Activated T-cell treated with anti-CD3 and anti-CD28 coated beads for 48 hours (primary cell): ENCODE measurements around the gene MAST3.

Experiments
- DNase-seq: peaks from one replicate; pipeline ENCODE4 v3.0.0-alpha.2; 2020; ENCODE audit warnings: low read depth

Gene MAST3

DNA sequence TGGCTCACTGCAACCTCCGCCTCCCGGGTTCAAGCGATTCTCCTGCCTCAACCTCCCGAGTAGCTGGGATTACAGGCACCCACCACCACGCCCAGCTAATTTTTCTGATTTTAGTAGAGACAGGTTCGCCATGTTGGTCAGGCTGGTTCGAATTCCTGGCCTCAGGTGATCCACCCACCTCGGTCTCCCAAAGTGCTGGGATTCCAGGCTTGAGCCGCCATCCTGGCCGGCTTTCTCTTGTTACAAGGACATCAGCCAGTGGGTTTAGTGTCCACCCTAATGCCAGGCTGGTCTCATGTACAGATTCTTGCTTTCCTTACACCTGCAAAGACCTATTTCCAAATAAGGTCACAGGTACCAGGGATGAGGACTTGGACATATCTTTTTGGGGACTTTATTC, 62.2 kb downstream of the MAST3 start:
- DNase-seq, result no peak

DNA sequence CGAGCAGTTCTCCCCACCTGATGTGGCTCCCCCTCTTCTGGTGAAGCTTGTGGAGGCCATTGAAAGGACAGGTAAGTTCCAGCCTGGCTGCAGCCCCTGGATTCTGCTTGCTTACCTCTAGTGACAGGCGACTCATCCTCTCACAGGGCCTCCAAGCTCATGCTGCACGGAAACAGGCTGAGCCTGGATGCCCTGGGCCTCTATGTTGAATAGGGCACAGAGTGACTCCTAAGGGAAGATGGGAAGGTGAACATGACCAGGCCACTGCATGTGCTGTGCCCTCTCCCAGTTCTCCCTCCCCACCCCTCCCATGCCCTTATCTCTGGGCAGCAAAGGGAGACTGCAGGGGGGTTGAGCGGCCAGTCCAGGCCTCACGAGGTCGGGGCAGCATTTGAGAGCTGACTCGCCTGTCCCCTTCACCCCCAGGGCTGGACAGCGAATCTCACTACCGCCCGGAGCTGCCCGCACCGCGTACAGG, 63.0 kb downstream of the MAST3 start:
- DNase-seq, result no peak

DNA sequence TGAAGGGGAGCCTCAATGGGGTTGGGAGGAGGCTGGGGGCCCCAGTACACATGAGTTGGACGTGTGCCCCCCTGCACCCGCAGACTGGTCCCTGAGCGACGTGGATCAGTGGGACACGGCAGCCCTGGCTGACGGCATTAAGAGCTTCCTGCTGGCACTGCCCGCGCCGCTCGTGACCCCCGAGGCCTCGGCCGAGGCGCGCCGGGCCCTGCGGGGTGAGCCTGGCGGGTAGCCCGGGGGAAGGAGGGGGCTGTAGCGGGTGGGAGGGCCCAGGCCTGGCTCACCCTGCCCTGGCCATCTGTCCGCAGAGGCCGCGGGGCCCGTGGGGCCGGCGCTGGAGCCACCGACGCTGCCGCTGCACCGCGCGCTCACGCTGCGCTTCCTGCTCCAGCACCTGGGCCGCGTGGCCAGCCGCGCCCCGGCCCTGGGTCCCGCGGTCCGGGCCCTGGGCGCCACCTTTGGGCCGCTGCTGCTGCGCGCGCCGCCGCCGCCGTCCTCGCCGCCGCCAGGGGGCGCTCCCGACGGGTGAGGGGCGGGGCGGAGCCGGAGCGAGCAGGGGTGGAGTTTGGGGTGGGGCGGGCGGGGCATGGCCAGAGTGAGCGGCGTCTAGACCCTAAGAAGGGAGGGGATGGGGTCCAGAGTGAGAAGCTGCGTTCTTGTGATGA, 63.5 kb downstream of the MAST3 start:
- DNase-seq, result peak; percentile 82

DNA sequence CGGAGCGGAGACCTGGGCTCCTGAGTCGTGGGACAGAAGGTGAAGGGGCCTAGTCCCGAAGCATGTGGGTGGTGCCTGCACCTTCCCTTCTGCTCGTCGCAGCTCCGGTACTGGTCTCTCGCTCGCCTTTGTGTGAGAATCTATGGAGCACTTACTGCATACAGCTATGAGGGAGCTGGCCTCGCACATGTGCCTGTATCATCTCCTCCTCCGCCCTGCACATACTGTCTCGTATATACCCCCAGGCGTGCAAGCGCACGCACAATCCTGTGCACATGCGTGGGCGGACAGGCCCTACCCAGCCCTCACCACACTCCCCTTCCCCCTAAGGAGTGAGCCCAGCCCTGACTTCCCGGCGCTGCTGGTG, 64.0 kb downstream of the MAST3 start:
- DNase-seq, result no peak

DNA sequence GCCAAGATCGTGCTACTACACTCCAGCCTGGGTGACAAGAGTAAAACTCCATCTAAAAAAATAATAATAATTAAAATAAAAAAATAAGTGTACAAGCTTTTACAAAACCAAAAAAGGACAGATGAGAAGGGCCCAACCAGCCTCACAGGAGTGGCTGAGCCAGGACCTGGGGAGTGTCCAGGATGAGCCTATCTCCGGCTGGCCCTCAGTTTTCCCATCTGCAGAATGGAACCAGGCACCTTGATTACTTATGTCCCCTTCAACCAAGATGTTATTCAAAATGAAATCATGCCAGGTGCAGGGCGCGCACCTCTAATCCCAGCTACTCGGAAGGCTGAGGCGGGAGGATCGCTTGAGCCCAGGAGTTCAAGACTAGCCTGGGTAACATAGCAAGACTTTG, 66.5 kb downstream of the MAST3 start:
- no peak for DNase-seq

DNA sequence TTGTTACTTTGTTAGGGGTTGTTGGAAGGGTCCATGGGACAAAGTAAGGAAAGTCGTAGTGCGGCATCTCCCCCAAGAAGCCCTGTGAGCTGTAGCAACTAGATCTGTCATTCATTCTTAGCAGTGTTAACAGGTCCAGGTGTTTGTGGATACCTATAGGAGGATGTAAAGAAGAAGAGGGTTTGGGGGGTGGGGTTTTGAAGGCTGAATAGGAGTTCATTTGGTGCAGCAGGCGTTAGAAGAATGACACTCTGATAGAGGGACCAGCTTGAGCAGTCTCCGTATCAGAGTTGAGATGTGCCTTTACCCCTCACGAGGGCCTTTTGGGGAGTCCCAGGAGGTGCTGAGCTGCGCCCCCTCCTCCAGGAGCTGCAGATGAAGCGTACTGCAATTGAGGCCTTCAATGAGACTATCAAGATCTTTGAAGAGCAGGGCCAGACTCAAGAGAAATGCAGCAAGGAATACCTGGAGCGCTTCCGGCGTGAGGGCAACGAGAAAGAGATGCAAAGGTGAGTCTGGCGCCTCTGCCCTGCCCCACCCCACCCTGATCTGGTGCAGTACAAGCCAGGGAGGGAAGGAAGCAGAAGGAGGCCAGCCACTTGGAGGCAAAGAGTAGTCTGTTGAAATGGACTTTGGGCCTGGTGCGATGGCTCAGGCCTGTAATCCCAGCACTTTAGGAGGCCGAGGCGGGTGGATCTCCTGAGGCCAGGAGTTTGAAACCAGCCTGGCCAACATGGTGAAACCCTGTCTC, 68.4 kb downstream of the MAST3 start:
- no peak for DNase-seq

DNA sequence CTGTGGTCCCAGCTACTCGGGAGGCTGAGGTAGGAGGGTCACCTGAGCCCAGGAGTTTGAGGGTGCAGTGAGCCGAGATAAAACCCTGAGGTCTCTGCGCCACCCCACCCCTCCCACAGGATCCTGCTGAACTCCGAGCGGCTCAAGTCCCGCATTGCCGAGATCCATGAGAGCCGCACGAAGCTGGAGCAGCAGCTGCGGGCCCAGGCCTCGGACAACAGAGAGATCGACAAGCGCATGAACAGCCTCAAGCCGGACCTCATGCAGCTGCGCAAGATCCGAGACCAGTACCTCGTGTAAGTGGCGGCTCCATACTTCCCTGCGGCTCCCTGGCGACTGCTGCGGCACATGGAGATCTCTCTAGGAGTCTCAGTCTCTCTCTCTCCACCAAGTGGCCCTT, 69.4 kb downstream of the MAST3 start:
- DNase-seq, result no peak

DNA sequence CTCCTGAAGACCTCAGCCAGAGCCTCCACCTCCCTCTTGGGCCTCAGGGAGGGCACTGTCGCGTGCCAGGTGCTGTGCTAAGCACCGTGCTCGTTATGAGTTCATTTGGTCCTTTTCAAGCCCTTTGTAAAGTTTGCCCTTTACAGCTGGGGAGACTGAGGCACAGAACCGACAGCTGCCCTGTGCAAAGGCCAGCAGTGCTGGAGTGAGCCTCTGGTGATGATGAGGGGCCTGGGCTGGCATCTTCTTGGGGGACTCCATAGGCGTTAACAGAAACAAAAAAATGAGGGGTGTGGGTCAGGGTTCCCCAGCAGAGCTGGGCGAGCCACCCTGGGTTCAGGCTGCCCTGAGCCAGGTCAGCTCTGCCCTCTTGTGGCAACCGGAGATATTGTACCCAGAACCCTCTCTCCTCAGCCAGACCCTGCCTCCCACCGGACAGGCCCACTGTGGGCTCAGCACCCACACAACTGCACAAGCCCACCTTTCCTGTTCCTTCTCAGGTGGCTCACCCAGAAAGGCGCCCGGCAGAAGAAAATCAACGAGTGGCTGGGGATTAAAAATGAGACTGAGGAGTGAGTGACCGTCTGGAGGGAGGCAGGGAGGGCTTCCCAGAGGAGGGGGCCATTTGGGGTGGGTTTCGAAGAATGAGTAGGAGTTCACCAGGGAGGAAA, 70.5 kb downstream of the MAST3 start:
- peak; percentile 60 for DNase-seq

DNA sequence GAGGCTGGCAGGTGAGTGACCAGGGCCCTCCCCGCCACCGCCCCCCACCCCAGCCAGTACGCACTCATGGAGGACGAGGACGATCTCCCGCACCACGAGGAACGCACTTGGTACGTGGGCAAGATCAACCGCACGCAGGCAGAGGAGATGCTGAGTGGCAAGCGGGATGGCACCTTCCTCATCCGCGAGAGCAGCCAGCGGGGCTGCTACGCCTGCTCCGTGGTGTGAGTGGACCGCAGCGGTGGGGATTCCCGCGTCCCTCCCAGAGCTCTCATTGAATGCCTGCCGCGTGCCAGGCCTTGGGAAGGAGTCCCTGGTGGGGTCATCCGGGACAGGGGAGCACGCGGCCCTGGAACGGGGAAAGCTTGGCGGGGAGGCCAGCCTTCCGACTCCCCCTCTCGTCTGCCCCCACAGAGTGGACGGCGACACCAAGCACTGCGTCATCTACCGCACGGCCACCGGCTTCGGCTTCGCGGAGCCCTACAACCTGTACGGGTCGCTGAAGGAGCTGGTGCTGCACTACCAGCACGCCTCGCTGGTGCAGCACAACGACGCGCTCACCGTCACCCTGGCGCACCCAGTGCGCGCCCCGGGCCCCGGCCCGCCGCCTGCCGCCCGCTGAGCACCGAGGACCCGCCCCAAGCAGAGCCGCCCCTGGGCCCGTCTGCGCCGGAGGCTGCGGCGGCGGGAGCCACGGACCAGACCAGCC, 71.2 kb downstream of the MAST3 start:
- no peak for DNase-seq

DNA sequence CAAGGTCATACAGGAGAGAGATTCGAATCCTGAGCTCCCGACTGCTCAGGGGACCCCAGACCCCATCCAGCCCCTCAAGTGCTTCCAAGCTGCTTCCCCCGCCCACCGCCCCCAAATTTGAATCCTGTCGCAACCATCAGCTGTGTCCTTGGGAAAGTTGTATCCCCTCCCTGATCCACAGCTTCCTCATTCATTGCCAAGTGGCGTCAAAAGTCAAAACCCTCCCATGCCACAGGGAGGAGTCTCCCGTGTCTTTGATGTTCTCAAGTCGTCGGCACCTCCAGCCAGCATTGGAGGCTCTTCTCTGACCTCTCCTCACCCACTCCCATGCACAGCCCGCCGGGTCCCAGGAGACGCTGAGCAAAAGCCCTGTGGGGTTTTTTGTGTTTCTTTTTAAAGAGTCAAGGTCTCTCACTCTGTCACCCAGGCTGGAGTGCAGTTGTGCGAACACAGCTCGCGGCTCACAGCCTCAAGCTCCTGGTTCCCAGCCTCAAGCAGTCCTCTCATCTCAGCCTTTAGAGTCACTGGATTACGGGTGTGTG, 73.2 kb downstream of the MAST3 start:
- DNase-seq, result no peak

DNA sequence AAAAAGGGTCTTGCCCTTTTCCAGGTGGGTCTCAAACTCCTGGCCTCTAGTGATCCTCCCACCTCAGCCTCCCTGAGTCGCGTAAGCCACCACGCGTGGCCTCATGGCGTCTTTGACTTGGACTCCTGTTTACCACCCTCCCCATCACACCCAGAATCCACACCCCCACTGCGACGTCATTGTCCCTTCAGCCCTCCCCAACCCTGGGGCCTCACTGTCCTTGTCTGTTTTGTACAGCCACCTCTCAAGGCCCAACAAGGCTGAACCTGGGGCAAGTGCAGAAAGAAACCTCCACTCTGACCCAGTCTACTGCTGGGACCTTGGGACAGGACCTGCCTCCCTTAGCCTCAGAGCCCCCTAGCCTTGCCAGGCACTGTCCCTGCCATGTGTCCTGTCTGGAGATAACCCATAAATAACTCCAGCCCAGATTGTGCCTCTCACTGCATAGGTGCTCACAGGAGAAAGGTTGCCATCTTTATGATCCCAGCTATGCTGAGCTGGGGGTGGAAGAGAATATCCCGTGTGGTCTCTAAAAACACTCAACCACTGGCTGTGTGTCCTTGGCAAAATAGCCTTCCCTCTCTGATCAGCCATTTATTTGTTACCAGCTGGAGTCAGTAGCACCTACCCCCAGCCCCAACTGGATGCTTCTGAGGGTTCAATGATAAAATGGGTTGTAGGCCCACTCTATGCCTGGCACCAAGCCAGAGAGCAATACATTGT, 74.2 kb downstream of the MAST3 start:
- DNase-seq, result no peak

DNA sequence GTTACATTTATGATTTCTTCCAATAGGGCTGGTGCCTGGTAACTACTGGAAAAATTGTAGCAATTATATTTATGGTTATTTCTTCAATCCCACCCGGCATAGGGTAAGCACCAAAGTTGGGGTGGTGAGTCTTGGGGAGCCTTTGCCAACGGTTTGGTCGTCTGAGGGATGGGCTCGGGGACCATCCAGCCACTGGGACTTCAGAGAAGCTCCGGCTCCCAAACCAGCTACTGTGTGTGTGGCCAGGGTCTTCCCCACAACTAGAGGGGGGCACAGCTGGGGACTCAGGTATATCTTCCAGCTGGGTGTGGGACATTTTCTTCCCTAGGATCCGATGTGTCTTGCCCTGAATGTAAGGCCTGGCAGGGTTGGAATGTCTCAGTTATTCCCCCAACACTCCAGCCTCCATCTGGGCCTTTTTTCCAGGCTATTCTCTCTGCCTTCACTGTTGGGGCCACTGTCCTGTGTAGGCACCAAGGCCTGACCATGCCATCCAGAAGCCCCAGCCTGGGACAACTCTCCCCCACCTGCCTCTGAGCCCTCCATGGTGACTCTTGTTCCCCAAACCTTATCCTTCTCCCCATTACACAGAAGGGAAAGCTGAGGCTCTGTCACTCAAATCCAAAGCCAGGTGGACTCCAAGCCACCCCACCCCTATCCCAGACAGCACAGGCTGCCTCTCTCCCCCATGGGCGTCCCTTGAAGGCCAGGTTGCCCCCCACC, 74.9 kb downstream of the MAST3 start:
- DNase-seq, result no peak

DNA sequence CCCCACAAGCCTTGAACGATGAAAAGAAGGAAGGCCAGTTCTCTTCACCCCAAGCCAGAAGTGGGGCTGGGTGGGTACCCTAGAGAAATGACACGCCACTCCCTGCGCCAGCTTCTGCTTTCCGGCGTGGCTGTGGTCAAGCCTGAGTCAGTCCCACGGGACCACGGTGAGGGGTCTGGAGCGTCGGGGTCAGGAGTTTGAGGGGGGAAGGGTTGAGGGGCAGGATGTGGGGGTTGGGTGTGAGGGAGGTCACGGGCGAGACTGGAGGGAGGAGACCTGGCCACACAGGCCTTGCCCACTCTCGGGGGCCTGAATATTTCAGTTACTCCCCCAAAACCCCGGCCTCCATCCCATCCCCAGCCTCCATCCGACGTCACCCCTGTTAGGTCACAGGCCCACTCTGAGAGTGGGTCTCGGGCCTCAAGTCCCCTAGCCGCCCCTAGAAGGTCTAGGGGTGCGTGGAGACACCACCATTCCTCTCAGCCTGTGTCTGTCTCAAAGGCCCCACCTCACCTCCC, 75.5 kb downstream of the MAST3 start:
- DNase-seq, result no peak

DNA sequence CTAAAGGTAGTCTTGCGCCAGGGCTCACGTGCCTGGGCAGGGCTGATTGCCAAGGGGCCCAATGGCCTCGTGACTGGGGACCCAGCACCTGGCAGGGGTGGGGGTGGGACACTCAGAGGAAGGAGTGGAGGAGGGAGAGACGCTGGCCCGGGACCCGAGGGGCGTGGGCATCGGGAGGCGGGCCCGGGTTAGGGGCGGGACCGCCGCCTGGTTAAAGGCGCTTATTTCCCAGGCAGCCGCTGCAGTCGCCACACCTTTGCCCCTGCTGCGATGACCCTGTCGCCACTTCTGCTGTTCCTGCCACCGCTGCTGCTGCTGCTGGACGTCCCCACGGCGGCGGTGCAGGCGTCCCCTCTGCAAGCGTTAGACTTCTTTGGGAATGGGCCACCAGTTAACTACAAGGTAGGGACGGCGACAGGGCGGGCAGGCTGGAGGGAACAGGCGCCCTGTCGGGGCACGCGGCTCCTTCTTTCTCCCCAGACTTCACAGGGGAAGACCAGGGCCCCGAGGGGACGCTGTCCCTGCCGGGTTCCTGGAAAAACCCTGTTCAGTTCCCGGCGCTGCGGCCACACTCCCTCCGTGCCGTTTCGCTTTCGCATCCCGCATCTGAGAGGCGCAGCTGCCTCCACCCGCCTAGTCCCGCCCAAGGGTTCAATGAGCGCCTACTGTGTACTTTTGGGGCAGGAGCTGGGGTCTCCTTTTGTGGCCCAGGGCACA, 76.2 kb downstream of the MAST3 start, which contains the start of gene IFI30:
TSS of gene IFI30 (plus strand) at position 242 of the 717 bp plus-strand sequence. CDS start at position 271, 29 bp downstream.
- peak; percentile 60 for DNase-seq

DNA sequence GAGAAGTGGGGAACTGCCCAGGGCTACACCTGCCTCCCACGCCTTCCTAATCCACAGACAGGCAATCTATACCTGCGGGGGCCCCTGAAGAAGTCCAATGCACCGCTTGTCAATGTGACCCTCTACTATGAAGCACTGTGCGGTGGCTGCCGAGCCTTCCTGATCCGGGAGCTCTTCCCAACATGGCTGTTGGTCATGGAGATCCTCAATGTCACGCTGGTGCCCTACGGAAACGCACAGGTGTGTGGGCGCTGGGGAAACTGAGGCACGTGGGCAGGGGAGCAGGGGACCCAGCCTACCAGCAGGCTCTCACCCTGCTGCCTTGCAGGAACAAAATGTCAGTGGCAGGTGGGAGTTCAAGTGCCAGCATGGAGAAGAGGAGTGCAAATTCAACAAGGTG, 77.4 kb downstream of the MAST3 start:
- DNase-seq, result no peak

DNA sequence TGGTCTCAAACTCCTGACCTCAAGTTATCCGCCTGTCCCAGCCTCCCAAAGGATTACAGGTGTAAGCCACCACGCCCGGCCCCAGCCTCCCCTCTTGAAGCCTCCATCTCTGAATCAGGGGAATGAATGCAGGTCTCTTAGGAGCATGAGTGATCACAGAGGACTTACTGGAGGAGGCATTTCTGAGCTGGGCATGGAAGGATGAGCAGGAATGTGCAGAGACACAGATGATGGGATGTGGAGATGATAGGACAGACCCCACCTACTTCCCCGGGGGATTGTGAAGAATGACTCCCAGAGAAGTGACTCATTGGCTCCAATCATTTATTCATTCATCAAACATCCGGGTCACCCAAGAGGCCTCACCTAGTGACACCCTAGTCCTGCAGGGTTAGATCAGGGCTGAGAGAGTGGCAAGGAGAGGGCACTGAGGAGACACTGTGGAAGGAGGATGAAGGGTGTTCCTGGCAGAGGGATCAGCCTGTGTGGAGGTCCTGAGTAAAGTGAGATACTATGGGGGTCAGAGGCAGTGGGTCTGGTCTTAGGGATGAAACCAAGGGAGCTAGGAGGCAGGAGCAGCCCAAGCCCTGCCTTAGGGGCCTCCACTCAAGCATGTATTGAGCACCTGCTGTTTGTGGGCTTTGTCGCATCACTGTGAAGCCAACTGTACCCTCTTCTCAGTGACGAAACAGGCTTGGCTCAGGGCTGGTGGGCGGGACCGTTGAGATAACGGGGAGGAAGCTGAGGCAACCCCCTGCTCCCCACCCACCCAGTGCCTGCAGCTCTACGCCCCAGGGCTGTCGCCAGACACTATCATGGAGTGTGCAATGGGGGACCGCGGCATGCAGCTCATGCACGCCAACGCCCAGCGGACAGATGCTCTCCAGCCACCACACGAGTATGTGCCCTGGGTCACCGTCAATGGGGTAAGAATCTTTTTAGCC, 79.1 kb downstream of the MAST3 start:
- DNase-seq, result no peak

DNA sequence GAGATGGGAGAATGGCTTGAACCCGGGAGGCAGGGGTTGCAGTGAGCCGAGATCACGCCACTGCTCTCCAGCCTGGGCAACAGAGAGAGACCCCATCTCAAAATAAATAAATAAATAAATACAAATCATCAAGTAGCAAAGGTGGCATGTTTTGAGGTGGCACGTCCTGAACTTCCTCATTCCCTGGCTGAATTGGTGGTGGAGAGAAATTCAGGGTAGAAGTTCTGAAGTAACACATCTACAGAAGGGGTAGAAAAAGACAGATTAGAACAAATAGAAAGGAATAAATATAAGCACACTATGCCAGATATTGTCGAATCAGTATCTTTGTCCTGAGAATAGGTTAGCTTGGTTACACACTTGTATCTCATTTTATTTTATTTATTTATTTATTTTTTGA, 82.4 kb downstream of the MAST3 start:
- DNase-seq, result no peak

DNA sequence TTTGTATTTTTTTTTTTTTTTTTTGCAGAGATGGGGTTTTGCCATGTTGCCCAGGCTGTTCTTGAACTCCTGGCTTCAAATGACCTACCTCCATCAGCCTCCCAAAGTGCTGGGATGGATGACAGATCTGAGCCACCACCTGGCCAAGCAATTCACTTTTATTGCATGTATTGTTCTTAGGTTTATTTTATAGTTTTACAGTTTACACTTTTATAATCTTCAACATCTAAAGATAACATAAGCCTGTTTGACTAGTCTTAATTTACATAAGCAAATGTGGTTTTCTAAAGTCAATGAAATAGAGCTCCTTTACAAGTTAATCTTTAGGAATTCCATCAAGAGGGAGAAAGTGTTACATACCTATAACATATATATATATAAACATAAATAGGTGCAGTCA, 86.0 kb downstream of the MAST3 start:
- DNase-seq, result no peak

DNA sequence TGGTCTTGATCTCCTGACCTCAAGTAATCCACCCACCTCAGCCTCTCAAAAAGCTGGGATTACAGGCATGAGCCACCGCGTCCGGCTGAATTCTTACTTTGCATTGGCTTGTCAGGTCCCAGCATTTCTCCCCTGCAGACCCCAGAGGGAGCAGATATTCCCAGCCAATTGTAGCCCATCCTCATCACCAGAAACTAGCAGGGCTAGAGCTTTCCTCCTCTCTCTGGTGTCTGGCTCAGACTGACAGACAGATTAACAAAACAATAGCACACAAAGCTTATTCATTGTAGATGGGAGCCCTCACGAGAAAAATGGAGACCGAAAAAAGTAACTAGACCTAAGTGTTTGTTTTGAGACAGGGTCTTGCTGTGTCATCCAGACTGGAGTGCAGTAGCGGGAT, 88.0 kb downstream of the MAST3 start:
- no peak for DNase-seq
